HepG2 (cell line): ENCODE measurements around the gene PRSS48. TPM values are rescaled to one million over a fixed set of nuclear protein-coding genes. Genes with fewer than 3 reads are reported as not detected.

Experiments
- ATAC-seq: fragments of 200-7000 bp; cut with Tn5 transposase; 3 replicates; pipeline ENCODE4 v1.9.1; 2020; ENCODE audit warnings: mild to moderate bottlenecking, moderate library complexity
- BruUV-seq: library from RNA; stranded (reverse); fragments of 400-500 nt; replicated peaks from 2 replicates; lab custom pipeline; 2021; lab: Mats Ljungman, UMichigan
- CTCF ChIA-PET: fragments of 300-600 bp; formaldehyde crosslinking; extraction: SDS; loops from one replicate; lab custom pipeline; 2021; ENCODE audit warnings: low total read pairs, inconsistent platforms, low intra/inter-chr PET ratio; lab: Yijun Ruan, JAX
- POLR2A ChIA-PET: fragments of 350-600 bp; sonication (Branson Sonifier 250); formaldehyde crosslinking; loops from one replicate; lab custom pipeline; 2020; ENCODE audit warnings: antibody characterized with exemption, inconsistent platforms; lab: Yijun Ruan, JAX
- DNase-seq: peaks from one replicate; pipeline ENCODE4 v3.0.0-alpha.2; 2015; ENCODE audit warnings: low spot score
- FAIRE-seq: peaks from 3 replicates; lab custom pipeline; 2011; peaks lifted over from hg19 to GRCh38; lab: Jason Lieb, UNC
- H2AFZ ChIP-seq: one replicate; pipeline ENCODE4 v1.6.1; 2011; ENCODE audit warnings: low read length, inconsistent platforms
- H3K27ac ChIP-seq: fragments of 300-600 bp; 3 replicates; pipeline ENCODE4 v1.8.0; 2011; ENCODE audit warnings: mixed run types, mild to moderate bottlenecking, mixed read lengths, low read length, inconsistent platforms; ENCODE audit not compliant: insufficient read depth; ENCODE audit errors: extremely low read length
- H3K27me3 ChIP-seq, 2 experiments: fragments of 200-600 bp in 1 of 2; 2 replicates in 1 of 2; 3 replicates in 1 of 2; pipeline versions ENCODE4 v1.6.0 to v1.8.0; 2011; ENCODE audit warnings: low read length in 2 of 2, mild to moderate bottlenecking in 2 of 2, moderate library complexity in 2 of 2, inconsistent platforms in 1 of 2; ENCODE audit not compliant: insufficient read depth in 2 of 2, control insufficient read depth in 1 of 2
- H3K36me3 ChIP-seq, 2 experiments: fragments of 200-600 bp in 1 of 2; replicated peaks in 1 of 2; 2 replicates in 1 of 2; 3 replicates in 1 of 2; pipeline versions ENCODE4 v1.5.1 to v1.8.0; 2011; ENCODE audit warnings: low read length in 2 of 2, inconsistent platforms in 1 of 2; ENCODE audit not compliant: insufficient read depth in 2 of 2, control insufficient read depth in 1 of 2
- H3K4me1 ChIP-seq: 2 replicates; pipeline ENCODE4 v1.5.1; 2012; ENCODE audit warnings: low read length, inconsistent platforms; ENCODE audit not compliant: insufficient read depth
- H3K4me2 ChIP-seq: 2 replicates; pipeline ENCODE4 v1.6.0; 2011; ENCODE audit warnings: low read depth, low read length, inconsistent platforms
- H3K4me3 ChIP-seq, 3 experiments: fragments of 200-600 bp in 1 of 3; sonication (generic), shearing (Covaris generic) in 1 of 3; replicated peaks in 1 of 3; 2 replicates each; pipeline ENCODE4 v1.5.1; 2011 to 2016; ENCODE audit warnings: low read length in 3 of 3, inconsistent platforms in 2 of 3, low read depth in 2 of 3, mild to moderate bottlenecking in 2 of 3, control low read depth in 1 of 3, mixed read lengths in 1 of 3; ENCODE audit not compliant: insufficient read depth in 1 of 3
- H3K79me2 ChIP-seq: one replicate; pipeline ENCODE4 v1.6.1; 2011; ENCODE audit warnings: low read length, inconsistent platforms; ENCODE audit not compliant: insufficient read depth
- H3K9ac ChIP-seq: 2 replicates; pipeline ENCODE4 v1.6.0; 2011; ENCODE audit warnings: mild to moderate bottlenecking, low read depth, low read length, inconsistent platforms; ENCODE audit not compliant: insufficient read depth
- H3K9me3 ChIP-seq: 2 replicates; pipeline ENCODE4 v1.5.1; 2012; ENCODE audit warnings: mild to moderate bottlenecking, low read length
- H4K20me1 ChIP-seq: 2 replicates; pipeline ENCODE4 v1.6.0; 2011; ENCODE audit warnings: inconsistent platforms, mild to moderate bottlenecking, low read length, moderate library complexity; ENCODE audit not compliant: insufficient read depth
- ATRX ChIP-seq: sonication (generic); formaldehyde crosslinking; IDR thresholded peaks from 2 replicates; pipeline ENCODE4 v1.4.0; 2020; ENCODE audit warnings: missing genetic modification reagents, borderline replicate concordance
- CBX5 ChIP-seq: sonication (generic); formaldehyde crosslinking; IDR thresholded peaks from 2 replicates; pipeline ENCODE4 v1.4.0; 2020; ENCODE audit warnings: missing genetic modification reagents, borderline replicate concordance
- FOSL1 ChIP-seq: sonication (generic); formaldehyde crosslinking; IDR thresholded peaks from 2 replicates; pipeline ENCODE4 v1.9.0; 2021; ENCODE audit warnings: missing genetic modification reagents, borderline replicate concordance
- FOXA1 ChIP-seq, 2 experiments: fragments of 450-650 bp in 1 of 2; sonication (generic) in 1 of 2; formaldehyde crosslinking in 1 of 2; IDR thresholded peaks; 2 replicates each; pipeline versions ENCODE4 v1.4.0 to v1.6.1; 2016 to 2020; ENCODE audit warnings: missing genetic modification reagents in 1 of 2
- GABPB1 ChIP-seq: IDR thresholded peaks from 2 replicates; pipeline ENCODE4 v1.6.1; 2016; ENCODE audit warnings: mild to moderate bottlenecking, missing genetic modification reagents, moderate library complexity, missing compliant biosample characterization
- GATAD1 ChIP-seq: IDR thresholded peaks from 2 replicates; pipeline ENCODE4 v1.6.1; 2016; ENCODE audit warnings: missing genetic modification reagents, missing compliant biosample characterization
- GFI1 ChIP-seq: sonication (generic); formaldehyde crosslinking; IDR thresholded peaks from 2 replicates; pipeline ENCODE4 v1.5.0; 2020; ENCODE audit warnings: missing genetic modification reagents, mild to moderate bottlenecking, borderline replicate concordance
- KLF6 ChIP-seq: IDR thresholded peaks from 2 replicates; pipeline ENCODE4 v1.8.0; 2016; ENCODE audit warnings: missing biosample characterization, missing genetic modification reagents
- MBD4 ChIP-seq: IDR thresholded peaks from 2 replicates; pipeline ENCODE4 v1.6.1; 2012; ENCODE audit warnings: low read length, inconsistent platforms, borderline replicate concordance
- PHF20 ChIP-seq: sonication (generic); formaldehyde crosslinking; IDR thresholded peaks from 2 replicates; pipeline ENCODE4 v1.5.0; 2020; ENCODE audit warnings: mild to moderate bottlenecking, missing genetic modification reagents
- RBM39 ChIP-seq: fragments of 200-400 bp; formaldehyde crosslinking; IDR thresholded peaks from one replicate; pipeline ENCODE4 v1.6.1; 2018; ENCODE audit warnings: antibody characterized with exemption, mild to moderate bottlenecking, low read depth, low read length; ENCODE audit not compliant: poor library complexity, severe bottlenecking
- RERE ChIP-seq: IDR thresholded peaks from 2 replicates; pipeline ENCODE4 v1.6.1; 2016; ENCODE audit warnings: low read depth, missing genetic modification reagents, missing compliant biosample characterization
- RXRB ChIP-seq: IDR thresholded peaks from 2 replicates; pipeline ENCODE4 v1.6.1; 2016; ENCODE audit warnings: borderline replicate concordance, missing genetic modification reagents, missing compliant biosample characterization
- SOX13 ChIP-seq, 3 experiments: fragments of 450-650 bp in 1 of 3; sonication (generic) in 1 of 3; formaldehyde crosslinking in 1 of 3; IDR thresholded peaks in 2 of 3; conservative IDR thresholded peaks in 1 of 3; 2 replicates each; pipeline versions ENCODE4 v1.5.0 to v1.6.1; 2016 to 2020; ENCODE audit warnings: antibody characterized with exemption in 1 of 3, mild to moderate bottlenecking in 1 of 3, missing compliant biosample characterization in 1 of 3, missing genetic modification reagents in 1 of 3, moderate library complexity in 1 of 3
- ZBTB42 ChIP-seq: sonication (generic); formaldehyde crosslinking; IDR thresholded peaks from 2 replicates; pipeline ENCODE4 v1.5.0; 2020; ENCODE audit warnings: mild to moderate bottlenecking, missing genetic modification reagents
- ZBTB8A ChIP-seq: sonication (generic); formaldehyde crosslinking; IDR thresholded peaks from 2 replicates; pipeline ENCODE4 v1.4.0; 2020; ENCODE audit warnings: mild to moderate bottlenecking, low read depth, missing genetic modification reagents, borderline replicate concordance
- ZFP41 ChIP-seq: sonication (generic); formaldehyde crosslinking; IDR thresholded peaks from 2 replicates; pipeline ENCODE4 v1.4.0; 2020; ENCODE audit warnings: mild to moderate bottlenecking, missing genetic modification reagents, borderline replicate concordance
- ZNF3 ChIP-seq: IDR thresholded peaks from 2 replicates; pipeline ENCODE4 v1.7.0; 2017; ENCODE audit warnings: inconsistent platforms
- ZNF569 ChIP-seq: sonication (generic); formaldehyde crosslinking; IDR thresholded peaks from 2 replicates; pipeline ENCODE4 v1.5.0; 2020; ENCODE audit warnings: mild to moderate bottlenecking, missing genetic modification reagents, moderate library complexity, borderline replicate concordance
- ZNF589 ChIP-seq: sonication (generic); formaldehyde crosslinking; conservative IDR thresholded peaks from 2 replicates; pipeline ENCODE4 v1.8.0; 2022; ENCODE audit warnings: mild to moderate bottlenecking, moderate library complexity, missing genetic modification reagents
- ZNF720 ChIP-seq: sonication (generic); formaldehyde crosslinking; IDR thresholded peaks from 2 replicates; pipeline ENCODE4 v1.4.0; 2020; ENCODE audit warnings: missing genetic modification reagents
- WGBS: methylation state at CpG from one replicate; pipeline ENCODE4 v1.1.6; 2017; ENCODE audit warnings: low lambda C conversion rate; 5-methylcytosine and 5-hydroxymethylcytosine counted together
- in situ Hi-C: cut with HindIII; loops from 2 replicates; pipeline ENCODE4 v1.10.0; 2017; ENCODE audit warnings: low pct_unique_long_range_greater_than_20kb; ENCODE audit not compliant: extremely low pct_ligation_motif_present
- intact Hi-C: fragments of 100-400 bp; cut with micrococcal nuclease; formaldehyde crosslinking; loops from one replicate; pipeline ENCODE4 v1.10.0; 2022; ENCODE audit not compliant: unreplicated experiment
- polyA plus RNA-seq, 8 experiments: library from polyadenylated mRNA; depleted of rRNA in 3 of 8; stranded (reverse) in 7 of 8; unstranded in 1 of 8; fragments of >200 nt; fragmentation: Illumina TruSeq in 4 of 8; extraction: Trizol in 4 of 8; gene quantifications; 2 replicates each; pipeline versions ENCODE4 v1.2.1 to v1.2.3, GENCODE V29; 2011 to 2016; ENCODE audit warnings: low read depth in 4 of 8, missing spikeins in 1 of 8, mixed read lengths in 1 of 8; ENCODE audit not compliant: insufficient read depth in 1 of 8
- total RNA-seq, 5 experiments: library from RNA; depleted of rRNA; stranded (reverse); fragments of >200 nt; fragmentation: Illumina TruSeq; extraction: Trizol; gene quantifications; 2 replicates each; pipeline ENCODE4 v1.2.3, GENCODE V29; 2016; ENCODE audit warnings: low read depth in 1 of 5

PRSS48 gene
- total and polyA plus RNA-seq, 2 of the 13 experiments (the other 11 are each of a cell fraction or from before 2014, with no cell fraction given) = not detected

- Histone ChIP-seq H3K9ac (peak overlapping the region; percentile 99), H2AFZ (no peak overlapping the region), H3K9me3 (no peaks in the 10 kb centered on the region), H3K36me3 (peaks cover 0 to 5% of the 10 kb centered on the region in 2 experiments; a peak in 2 of 5 replicates), H3K79me2 (peaks cover 46% of the 10 kb centered on the region), H3K4me1 (peaks cover 65% of the 10 kb centered on the region), H3K27ac (peak overlapping the region; percentile 100), H4K20me1 (peaks cover 16% of the 10 kb centered on the region), H3K27me3 (no peaks in the 10 kb centered on the region), H3K4me3 (peak overlapping the region; percentile 80 to 84 (median 83)), H3K4me2 (peak overlapping the region; percentile 86)
- ChIA-PET POLR2A (interaction anchor here (0.7 to 3.7 kb wide), 29 partner anchors 8 to 208 kb away, joined by 3 to 49 read pairs (median 8); partner anchors contain the start of genes FHIP1A and PRSS48), CTCF (no interaction called here)
- ATAC-seq (peak; percentile 79), DNase-seq (no peak), FAIRE-seq (peak; percentile 70)
- 0% methylated on average over 6 of the region's 21 CpGs for WGBS
- intact Hi-C loops (loop anchor here (1.0 to 5.0 kb wide), 2 partner anchors 47 to 84 kb away; partner anchors contain the start of gene PRSS48), in situ Hi-C loops (no loop called here)
- no TSS peak for BruUV-seq
- TF ChIP-seq GATAD1 (CRISPR knock-in tag) (peak; percentile 65; the same call in 1 of the 2 replicates), ZNF720 (CRISPR knock-in tag) (no peak), ZBTB42 (no peak), ZNF589 (CRISPR knock-in tag) (no peak), ATRX (CRISPR knock-in tag) (no peak), ZNF569 (CRISPR knock-in tag) (no peak), SOX13 (IDR thresholded peaks at IDR 0.05) (peak; percentile 57; the same call in 1 of the 2 replicates), SOX13 (CRISPR knock-in tag; conservative IDR thresholded peaks at IDR 0.05 in 1 of 2, IDR thresholded peaks at IDR 0.05 in 1 of 2) (peak in 1 of 2 experiments; percentile 77; a peak in 1 of 4 replicates), ZBTB8A (no peak), MBD4 (no peak), ZNF3 (CRISPR knock-in tag) (no peak), RBM39 (no peak), PHF20 (CRISPR knock-in tag) (no peak), KLF6 (no peak; the same call in 1 of the 2 replicates), GABPB1 (peak; percentile 69), CBX5 (CRISPR knock-in tag) (peak; percentile 86), GFI1 (no peak), RXRB (CRISPR knock-in tag) (peak; percentile 97), FOSL1 (CRISPR knock-in tag) (peak; percentile 96), RERE (CRISPR knock-in tag) (peak; percentile 41; the same call in 1 of the 2 replicates), ZFP41 (CRISPR knock-in tag) (no peak), FOXA1 (IDR thresholded peaks at IDR 0.05) (no peak), FOXA1 (CRISPR knock-in tag; IDR thresholded peaks at IDR 0.05) (peak; percentile 66)
Observed at GRCh38 chr4:151324752-151325110, 47.8 kb downstream of the PRSS48 start.
